Measurements from ENCODE around the gene PGGT1B. TPM values are rescaled to one million over a fixed set of nuclear protein-coding genes. Genes with fewer than 3 reads are reported as not detected.
A peak's percentile ranks its signal among the peaks of the same experiment; 100 is the strongest.

PGGT1B gene
- total RNA-seq, 1 donor from 2014 or later: 43.0 TPM

DNA sequence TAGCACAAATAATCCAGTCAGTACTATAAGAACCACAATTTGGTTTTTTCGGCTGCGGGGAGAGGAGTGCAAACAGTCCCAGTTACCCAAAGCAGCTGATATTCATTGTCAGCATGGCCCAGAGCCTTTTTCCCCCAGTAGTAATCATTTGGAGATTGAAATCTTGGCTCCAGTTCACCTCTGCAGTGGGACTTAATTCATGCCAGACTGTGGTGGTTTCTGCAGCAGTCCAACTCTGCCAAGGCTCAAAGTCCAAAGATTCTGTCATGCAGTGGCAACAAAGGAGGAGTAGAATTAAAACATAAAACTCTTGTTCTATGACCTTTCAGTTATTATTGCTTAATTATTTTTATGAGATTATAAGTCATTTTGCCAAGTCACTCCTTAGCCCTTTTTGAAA lies 68.0 kb downstream of the PGGT1B start:
- DNase-seq (ENCODE audit: extremely low spot score, unreplicated experiment): no peak
- Mint-ChIP-seq H3K36me3 (no peaks in the 10 kb centered on the region), H3K9me3 (no peaks in the 10 kb centered on the region), H3K4me3 (no peak overlapping the region), H3K4me1 (ENCODE audit: unreplicated experiment) (no peaks in the 10 kb centered on the region), H3K27ac (no peak overlapping the region), H3K27me3 (no peaks in the 10 kb centered on the region)
- TF ChIP-seq, protein P1, sequence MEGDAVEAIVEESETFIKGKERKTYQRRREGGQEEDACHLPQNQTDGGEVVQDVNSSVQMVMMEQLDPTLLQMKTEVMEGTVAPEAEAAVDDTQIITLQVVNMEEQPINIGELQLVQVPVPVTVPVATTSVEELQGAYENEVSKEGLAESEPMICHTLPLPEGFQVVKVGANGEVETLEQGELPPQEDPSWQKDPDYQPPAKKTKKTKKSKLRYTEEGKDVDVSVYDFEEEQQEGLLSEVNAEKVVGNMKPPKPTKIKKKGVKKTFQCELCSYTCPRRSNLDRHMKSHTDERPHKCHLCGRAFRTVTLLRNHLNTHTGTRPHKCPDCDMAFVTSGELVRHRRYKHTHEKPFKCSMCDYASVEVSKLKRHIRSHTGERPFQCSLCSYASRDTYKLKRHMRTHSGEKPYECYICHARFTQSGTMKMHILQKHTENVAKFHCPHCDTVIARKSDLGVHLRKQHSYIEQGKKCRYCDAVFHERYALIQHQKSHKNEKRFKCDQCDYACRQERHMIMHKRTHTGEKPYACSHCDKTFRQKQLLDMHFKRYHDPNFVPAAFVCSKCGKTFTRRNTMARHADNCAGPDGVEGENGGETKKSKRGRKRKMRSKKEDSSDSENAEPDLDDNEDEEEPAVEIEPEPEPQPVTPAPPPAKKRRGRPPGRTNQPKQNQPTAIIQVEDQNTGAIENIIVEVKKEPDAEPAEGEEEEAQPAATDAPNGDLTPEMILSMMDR (conservative IDR thresholded peaks at IDR 0.05): no peak

DNA sequence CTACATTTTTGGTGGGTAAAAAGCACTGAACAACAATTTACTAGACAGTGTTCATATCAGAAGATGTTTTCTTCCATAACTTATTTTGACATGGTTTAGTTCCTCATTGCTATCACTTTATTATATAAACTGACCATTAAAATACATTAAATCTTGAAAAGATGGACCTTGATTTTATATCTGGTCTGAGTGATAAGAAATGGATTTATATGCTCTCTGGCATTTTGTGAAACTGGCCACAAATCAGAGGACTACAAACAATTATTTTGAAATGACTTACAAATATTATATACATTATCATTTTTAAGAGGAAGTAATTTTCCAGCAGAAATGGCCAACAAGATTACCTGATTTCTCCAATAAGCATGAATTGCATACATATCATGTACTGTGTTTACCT lies 69.4 kb downstream of the PGGT1B start:
- no peaks in the 10 kb centered on the region for H3K9me3 Mint-ChIP-seq
- H3K36me3 Mint-ChIP-seq: no peaks in the 10 kb centered on the region
- DNase-seq (ENCODE audit: extremely low spot score, unreplicated experiment): no peak
- no peak overlapping the region for H3K27ac Mint-ChIP-seq
- H3K4me3 Mint-ChIP-seq: no peak overlapping the region
- H3K4me1 Mint-ChIP-seq (ENCODE audit: unreplicated experiment): no peaks in the 10 kb centered on the region
- no peaks in the 10 kb centered on the region for H3K27me3 Mint-ChIP-seq
- TF ChIP-seq, protein P1 (conservative IDR thresholded peaks at IDR 0.05): no peak

DNA sequence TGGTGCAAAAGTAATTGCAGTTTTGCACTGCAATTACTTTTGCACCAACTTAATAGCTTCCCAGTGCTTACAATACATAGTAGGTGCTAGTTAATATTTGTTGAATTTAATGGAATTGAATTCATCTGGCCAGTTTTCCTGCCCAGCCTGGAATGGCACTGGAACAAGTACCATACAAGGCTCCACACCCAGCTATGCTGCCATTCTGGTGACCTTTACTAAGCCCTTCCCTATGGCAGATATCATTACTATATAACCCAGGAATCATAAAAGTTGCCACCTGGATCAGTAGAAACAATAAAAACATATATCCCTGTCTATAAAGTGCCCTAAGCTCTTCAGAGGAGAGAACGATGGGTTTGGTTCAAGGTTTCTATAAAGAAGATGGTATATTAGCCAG lies 70.6 kb downstream of the PGGT1B start:
- no peaks in the 10 kb centered on the region for H3K27me3 Mint-ChIP-seq
- H3K36me3 Mint-ChIP-seq: no peaks in the 10 kb centered on the region
- no peak overlapping the region for H3K4me3 Mint-ChIP-seq
- no peaks in the 10 kb centered on the region for H3K9me3 Mint-ChIP-seq
- H3K4me1 Mint-ChIP-seq (ENCODE audit: unreplicated experiment): no peaks in the 10 kb centered on the region
- TF ChIP-seq, protein P1 (conservative IDR thresholded peaks at IDR 0.05): no peak
- DNase-seq (ENCODE audit: extremely low spot score, unreplicated experiment): no peak
- peak overlapping the region; percentile 92 for H3K27ac Mint-ChIP-seq

DNA sequence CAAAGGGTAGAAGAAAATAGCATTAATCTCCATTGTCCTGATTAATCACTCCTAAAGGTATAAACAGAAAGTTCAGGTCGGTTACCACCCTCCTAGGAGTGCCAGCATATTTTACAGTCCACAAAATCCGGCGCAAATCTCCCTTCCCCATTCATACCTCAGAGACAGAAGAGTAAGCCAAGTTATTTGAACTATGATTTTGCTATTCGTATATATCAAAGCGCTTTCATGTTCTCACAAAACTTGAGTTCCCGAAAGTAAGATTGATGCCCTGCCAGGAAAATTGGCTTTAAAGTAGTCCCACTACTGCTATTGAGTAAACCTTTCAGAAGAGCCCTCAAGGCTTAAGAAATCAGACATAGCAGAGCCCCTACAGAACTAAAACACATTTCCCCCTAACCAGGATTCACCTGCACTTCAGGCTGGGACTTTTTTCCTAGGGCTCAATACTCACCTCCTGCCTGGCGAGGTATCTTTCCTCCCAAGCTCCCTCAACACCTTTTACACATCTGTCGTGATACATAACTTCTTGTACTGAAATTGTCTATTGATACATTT lies 71.1 kb downstream of the PGGT1B start:
- Mint-ChIP-seq H3K27me3 (peaks cover 5% of the 10 kb centered on the region), H3K4me1 (ENCODE audit: unreplicated experiment) (no peaks in the 10 kb centered on the region), H3K9me3 (no peaks in the 10 kb centered on the region), H3K36me3 (no peaks in the 10 kb centered on the region), H3K27ac (peak overlapping the region; percentile 92), H3K4me3 (peak overlapping the region; percentile 32)
- DNase-seq (ENCODE audit: extremely low spot score, unreplicated experiment): no peak
- TF ChIP-seq, protein P1 (conservative IDR thresholded peaks at IDR 0.05): no peak

DNA sequence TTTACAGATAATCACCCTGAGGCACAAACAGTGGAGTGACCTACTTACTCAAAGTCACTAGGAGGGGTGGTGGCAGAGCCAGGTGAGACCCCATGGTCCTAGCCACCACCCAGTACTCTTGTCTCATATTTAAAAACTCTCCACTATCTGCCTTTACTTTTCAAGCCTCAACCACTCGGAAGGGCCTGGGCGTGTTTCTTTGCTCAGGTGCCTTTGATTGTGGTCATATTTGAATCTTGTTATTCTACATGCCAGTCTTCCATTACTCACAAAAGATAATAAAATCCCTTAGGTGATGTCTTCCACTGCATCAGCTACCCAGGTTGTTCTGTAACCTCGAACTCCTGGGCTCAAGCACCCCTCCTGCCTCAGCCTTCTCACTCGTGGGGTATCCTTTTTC lies 72.3 kb downstream of the PGGT1B start:
- Mint-ChIP-seq H3K9me3 (no peaks in the 10 kb centered on the region), H3K4me1 (ENCODE audit: unreplicated experiment) (no peaks in the 10 kb centered on the region), H3K4me3 (peak overlapping the region; percentile 59), H3K36me3 (no peaks in the 10 kb centered on the region), H3K27ac (peak overlapping the region; percentile 92), H3K27me3 (peaks cover 5% of the 10 kb centered on the region)
- DNase-seq (ENCODE audit: extremely low spot score, unreplicated experiment): no peak
- TF ChIP-seq, protein P1 (conservative IDR thresholded peaks at IDR 0.05): no peak

DNA sequence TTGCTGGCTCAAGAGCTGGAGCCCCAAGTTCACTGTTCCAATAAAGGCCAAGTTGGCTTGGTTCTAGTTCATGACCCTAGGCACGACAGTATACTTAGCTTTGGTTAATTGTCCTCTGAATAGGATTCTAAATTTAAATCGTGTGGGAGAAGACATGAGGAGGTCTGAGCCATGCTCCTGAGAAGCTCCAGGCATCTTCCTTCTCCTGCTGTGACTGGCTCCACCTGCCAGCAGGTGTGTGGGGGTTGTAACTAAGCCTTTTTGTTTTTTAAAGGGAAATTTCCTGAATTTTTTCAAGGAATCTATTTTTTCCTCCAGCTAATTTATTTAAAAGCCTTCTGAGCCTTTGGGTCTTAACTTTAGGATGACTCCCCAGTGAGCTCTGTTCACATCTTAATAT lies 72.8 kb downstream of the PGGT1B start:
- no peak for DNase-seq (ENCODE audit: extremely low spot score, unreplicated experiment)
- Mint-ChIP-seq H3K36me3 (no peaks in the 10 kb centered on the region), H3K4me3 (no peak overlapping the region), H3K9me3 (no peaks in the 10 kb centered on the region), H3K27ac (peak overlapping the region; percentile 92), H3K27me3 (peaks cover 5% of the 10 kb centered on the region), H3K4me1 (ENCODE audit: unreplicated experiment) (no peaks in the 10 kb centered on the region)
- TF ChIP-seq, protein P1 (conservative IDR thresholded peaks at IDR 0.05): no peak
